ENCODE results near the gene MRPL21.

- TF ChIP-seq CTCF (conservative IDR thresholded peaks at IDR 0.05 in 1 of 2, IDR thresholded peaks at IDR 0.05 in 1 of 2; ENCODE audit: extremely low read depth in 1 of 2, insufficient read depth in 1 of 2, low read depth in 1 of 2, low read length in 2 of 2): no peak
- no peak for TF ChIP-seq EZH2 (IDR thresholded peaks at IDR 0.05; ENCODE audit: borderline replicate concordance, low read length)
Measured at GRCh38 chr11:68844801-68845200, 58.8 kb downstream of the MRPL21 start.

All from mammary epithelial cell (primary cell).